Measurements from ENCODE around the gene SCGB1C2.
"Not testable (repeated sequence)": the region's sequence is repeated elsewhere in the genome, so short reads cannot be mapped to it uniquely, and the experiment has no call there.

The SCGB1C2 gene

DNA sequence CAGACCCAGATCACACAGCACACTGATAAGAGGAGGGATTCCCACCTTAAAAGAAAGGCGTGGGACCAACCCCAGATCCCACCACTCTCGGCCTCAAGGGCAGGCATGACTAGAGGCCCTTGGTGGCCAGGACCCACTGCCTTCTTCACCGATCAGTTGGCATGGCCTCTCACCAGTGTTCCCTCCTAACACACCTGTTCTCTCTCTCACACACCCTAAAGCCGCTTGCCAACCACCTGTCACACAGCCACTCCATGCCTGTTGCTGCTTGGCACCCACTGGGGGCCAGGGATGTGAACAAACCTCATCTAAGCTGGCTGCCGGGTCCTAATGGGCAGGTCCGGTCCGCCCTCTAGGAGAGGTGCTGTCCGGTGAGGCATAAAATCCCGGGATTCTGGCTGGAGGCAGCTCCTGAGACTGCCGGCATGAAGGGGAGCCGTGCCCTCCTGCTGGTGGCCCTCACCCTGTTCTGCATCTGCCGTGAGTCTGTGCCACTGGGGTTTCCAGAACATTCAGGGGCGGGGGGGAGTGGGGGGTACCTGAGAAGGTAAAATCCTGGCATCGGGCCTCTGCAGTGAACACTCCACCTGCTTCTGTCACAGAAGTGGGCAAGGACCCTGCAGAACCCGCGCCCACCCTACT, at the start of gene SCGB1C2:
TSS of gene SCGB1C2 (plus strand) at position 404 of the 642 bp plus-strand sequence. CDS start at position 426, 22 bp downstream.
- DNase-seq: not testable (repeated sequence)

DNA sequence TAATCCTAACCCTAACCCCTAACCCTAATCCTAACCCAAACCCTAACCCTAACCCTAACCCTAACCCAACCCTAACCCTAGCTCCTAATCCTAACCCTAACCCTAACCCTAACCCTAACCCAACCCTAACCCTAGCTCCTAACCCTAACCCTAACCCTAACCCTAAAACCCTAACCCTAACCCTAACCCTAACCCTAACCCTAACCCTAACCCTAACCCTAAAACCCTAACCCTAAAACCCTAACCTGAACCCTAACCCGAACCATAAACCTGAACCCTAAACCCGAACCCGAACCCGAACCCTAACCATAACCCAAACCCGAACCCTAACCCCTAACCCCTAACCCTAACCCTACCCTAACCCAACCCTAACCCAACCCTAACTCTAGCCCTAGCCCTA, 24.3 kb upstream of the SCGB1C2 start:
- not testable (repeated sequence) for DNase-seq

GRCh38 chr17:118339-118917, 18.9 kb upstream of the SCGB1C2 start:
- not testable (repeated sequence) for DNase-seq

DNA sequence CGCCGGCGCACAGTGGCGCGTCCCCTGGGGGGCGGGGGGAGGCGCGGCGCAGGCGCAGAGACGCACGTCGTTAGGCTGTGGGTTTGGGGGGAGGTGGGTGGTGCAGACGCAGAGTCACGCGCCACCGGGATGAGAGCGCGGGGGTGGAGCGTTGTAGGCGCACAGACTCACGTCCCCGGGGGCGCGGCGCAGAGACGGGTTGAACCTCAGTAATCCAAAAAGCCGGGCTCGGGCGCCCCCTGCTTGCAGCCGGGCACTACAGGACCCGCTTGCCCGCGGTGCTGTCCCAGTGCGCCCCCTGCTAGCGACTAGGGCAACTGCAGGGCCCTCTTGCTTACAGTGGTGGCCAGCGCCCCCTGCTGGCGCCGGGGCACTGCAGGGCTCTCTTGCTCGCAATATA, 3.4 kb upstream of the SCGB1C2 start:
- DNase-seq: not testable (repeated sequence)

DNA sequence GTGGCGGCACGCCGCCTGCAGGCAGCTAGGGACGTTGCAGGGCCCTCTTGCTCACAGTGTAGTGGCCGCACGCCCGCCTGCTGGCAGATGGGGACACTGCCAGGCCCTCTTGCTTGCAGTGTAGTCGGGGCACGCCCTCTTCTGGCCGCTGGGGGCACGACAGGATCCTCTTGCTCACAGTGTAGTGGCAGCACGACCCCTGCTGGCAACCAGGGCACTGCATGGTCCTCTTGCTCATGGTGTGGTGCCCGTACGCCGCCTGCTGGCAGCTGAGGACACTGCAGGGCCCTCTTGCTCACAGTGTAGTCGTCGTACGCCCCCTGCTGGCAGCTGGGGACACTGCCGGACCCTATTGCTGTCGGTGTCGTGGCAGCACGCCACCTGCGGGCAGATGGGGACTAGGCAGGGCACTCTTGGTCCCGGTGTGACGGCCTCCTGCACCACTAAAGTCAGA, 3.0 kb upstream of the SCGB1C2 start:
- not testable (repeated sequence) for DNase-seq

DNA sequence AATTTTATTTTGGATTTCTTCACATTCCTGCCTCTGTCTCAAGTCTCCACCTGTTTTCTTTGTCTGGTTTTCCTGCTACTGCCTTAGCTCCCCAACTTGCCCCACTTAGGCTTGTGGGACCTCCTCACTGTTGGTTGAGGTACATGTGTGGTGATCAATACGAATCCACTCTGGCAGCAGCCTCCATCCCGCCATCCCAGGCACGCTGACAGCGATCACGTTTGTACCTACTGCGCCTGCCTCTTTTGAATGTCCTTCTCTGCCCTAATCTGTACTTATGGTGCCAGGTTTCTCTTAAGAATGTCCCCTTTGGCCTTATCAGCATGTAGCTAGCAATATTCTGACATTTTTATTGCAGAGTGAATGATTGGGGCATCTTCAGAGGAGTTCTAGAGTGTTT, 2.3 kb upstream of the SCGB1C2 start:
- DNase-seq: not testable (repeated sequence)

- not testable (repeated sequence) for DNase-seq
Observed at GRCh38 chr17:135895-136294, 1.5 kb upstream of the SCGB1C2 start.

DNA sequence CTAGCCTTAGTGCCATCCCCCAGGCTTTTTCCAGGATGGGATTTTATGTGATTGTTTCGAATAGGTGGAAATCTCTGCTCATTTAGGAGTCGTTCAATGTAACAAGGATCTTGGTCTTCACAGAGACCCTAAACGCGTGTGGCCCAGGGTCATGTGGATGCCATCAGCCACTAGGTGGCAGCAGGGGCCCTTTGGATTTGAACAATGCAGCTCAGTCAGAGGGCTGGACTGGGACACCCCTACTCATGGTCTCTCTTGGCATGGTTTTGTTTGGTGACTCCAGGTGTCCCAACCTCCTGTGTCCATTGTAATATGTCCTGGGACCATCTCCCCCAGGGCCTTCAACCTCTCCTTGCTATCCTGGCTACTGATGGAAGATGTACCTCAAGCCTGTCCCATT, 838 bp upstream of the SCGB1C2 start:
- not testable (repeated sequence) for DNase-seq

- DNase-seq: not testable (repeated sequence)
Observed at GRCh38 chr17:139401-140205, 2.2 kb downstream of the SCGB1C2 start.

GRCh38 chr17:142102-142661, 4.8 kb downstream of the SCGB1C2 start:
- DNase-seq: no peak

DNA sequence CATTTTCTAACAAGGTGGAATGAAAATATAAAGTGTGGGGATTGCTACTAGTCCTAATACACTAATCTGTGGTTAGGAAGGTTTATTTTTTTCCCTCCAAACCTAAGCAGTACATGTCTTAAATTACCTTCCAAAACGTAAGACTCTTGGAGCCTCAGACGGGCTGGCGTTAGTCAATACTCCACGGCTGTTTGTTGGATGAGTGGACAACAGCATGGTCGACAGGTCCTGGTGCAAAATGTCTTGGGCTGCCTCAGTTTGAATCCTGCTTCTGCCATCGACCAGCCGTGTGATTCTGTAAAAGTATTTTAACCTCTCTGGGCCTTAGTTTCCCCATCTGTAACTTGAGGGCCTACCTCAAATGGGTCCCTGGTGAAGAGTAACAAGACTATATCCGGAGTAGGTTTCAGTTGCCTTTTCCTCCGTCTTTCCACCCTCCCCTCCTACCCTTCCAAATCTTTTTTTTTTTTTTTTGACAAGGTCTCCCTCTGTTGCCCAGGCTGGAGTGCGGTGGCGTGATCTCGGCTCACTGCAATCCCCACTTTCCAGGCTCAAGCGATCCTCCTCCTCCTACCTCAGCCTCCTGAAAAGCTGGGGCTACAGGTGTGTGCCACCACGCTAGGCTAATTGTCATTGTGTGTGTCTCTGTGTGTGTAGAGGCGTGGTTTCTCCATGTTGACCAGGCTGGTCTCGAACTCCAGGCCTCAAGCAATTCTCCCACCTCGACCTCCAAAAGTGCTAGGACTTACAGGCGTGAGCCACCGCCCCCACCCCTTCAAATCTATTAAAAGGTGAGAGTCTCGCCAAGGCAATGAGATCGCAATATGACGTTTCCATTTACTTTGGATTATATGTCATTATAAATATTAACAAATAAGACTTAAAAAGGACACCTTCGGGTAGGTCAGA, 5.8 kb downstream of the SCGB1C2 start:
- no peak for DNase-seq

- DNase-seq: peak; percentile 68
Observed at GRCh38 chr17:143785-144281, 6.5 kb downstream of the SCGB1C2 start.

DNA sequence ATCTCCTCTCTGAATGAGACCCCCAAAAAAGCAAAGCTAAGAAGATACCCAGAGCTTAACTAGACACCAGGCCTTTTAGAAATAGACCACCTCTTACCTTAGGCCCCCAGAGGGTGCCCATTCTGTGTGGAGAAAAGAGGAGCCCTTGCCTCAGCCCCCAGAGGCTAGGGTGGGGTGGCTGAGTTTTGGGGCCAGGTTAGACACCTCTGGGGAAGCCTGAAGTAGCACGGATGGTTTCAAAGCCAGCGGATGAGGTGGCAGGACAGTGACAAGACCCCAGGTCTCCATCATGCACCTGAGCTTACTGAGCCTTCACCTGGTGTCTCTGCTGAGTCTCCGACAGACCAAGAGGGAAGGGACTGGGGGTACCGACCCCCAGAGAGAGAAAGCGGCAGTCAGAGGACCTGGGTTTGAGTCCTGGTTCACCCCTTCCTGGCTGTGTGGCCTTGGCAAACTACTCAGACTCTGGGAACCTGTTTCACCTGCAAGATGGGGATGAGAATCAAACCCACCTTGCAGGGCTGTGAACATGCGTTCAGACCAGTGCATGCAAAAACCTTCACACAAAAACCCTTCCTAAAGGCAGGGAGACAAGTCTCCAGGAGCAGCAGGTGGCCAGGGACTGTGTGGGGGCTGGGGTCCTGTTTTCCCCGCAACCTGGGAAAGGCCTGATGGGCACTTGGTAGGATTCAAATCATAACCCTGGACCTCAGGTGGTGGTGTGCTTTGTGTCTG, 7.7 kb downstream of the SCGB1C2 start:
- no peak for DNase-seq

DNA sequence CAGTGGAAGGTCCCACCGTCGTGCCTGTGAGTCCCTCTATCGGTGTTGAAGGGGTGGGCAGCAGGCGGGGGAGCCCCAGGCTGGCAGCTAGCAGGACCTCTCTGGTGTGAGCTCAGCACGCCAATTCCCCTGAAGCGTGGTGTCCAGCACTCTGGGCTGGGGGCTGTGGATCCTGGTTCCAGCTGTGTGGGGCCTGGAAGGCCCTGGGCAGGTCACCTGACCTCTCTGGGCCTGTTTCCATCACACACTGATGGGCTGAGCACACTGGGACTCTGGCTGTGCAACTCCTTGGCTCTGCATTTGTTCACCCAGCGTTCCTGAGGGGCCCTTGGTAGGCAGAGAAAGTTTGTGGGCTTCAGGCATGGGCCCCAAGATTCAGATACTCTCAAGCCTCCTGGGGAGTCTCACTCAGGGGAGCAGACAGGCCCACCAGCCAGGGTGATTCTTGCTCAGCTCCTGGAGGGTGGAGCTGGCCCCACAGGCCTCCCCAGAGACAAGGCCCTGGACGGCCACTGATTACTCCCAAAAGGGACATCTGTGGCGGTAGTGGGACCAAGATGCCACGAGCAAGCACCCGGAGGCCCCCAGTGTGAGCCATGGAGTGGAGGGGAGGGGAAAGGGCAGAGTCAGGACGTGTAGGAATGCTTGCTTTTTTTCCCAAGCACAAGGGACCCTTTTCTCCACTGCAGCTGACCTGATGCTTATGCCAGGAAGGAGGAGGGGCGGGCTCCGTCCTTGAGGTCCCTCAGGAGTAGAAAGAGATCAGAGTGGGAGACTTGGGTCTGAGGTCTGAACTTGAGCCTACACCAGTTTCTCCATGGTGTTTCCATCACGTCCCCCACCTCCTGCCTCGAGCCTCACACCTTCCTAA, 8.5 kb downstream of the SCGB1C2 start:
- no peak for DNase-seq

DNA sequence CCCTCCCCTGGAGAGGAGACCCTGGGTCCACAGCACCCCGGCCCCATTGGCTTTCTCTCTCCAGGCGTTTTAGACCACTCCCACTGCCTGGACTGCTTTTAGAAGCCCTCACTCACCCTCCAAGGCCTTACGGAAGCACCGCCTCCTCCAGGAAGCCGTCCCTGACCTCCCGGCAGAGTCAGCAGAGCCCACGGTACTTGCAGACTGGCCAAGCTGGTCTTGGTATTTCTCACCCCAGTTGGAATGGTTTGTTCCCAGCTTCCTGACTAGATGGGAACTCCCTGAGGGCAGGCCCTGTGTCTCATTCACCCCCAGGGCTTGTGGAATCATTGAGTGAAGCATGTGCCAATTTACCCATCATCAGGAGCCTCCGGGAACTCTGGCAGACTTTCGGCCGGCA, 9.2 kb downstream of the SCGB1C2 start:
- no peak for DNase-seq

GRCh38 chr17:146983-147761, 9.8 kb downstream of the SCGB1C2 start:
- no peak for DNase-seq

GRCh38 chr17:147796-148740, 10.7 kb downstream of the SCGB1C2 start:
- DNase-seq: no peak

- DNase-seq: no peak
Observed at GRCh38 chr17:148757-149156, 11.4 kb downstream of the SCGB1C2 start.
